NOMO-1 treated with DMSO at 0.1 percent for 48 hours (cell line): ENCODE measurements around the gene FREM2.

Experiments
- DNase-seq: peaks from one replicate; lab custom pipeline; 2025; ENCODE audit not compliant: unreplicated experiment; lab: John Stamatoyannopoulos, UW

Gene FREM2

GRCh38 chr13:38755793-38756192 is 68.9 kb downstream of the FREM2 start:
- DNase-seq: no peak

GRCh38 chr13:38758277-38758676 is 71.4 kb downstream of the FREM2 start:
- no peak for DNase-seq

DNA sequence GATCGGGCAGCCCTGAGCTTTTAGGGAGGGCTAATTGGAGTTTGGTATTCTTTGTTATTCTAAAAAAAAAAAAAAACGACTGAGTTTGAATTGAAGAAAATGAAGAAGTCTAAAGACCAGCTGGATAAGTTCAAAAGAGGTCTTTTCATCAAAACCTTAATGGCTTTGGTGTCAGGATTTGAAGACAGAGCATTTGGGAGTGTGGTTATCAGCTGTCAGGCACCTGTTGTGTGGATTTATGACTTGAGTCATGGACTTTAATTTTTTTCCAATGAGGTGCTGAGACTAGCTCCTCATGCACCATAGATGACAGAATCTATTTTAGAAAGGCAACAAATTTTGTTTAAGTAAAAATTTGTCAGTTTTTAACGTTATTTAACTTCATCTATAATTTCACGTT is 72.5 kb downstream of the FREM2 start:
- DNase-seq: no peak

GRCh38 chr13:38763446-38764381 is 76.8 kb downstream of the FREM2 start:
- DNase-seq: no peak

GRCh38 chr13:38766799-38767198 is 79.9 kb downstream of the FREM2 start:
- DNase-seq: no peak

DNA sequence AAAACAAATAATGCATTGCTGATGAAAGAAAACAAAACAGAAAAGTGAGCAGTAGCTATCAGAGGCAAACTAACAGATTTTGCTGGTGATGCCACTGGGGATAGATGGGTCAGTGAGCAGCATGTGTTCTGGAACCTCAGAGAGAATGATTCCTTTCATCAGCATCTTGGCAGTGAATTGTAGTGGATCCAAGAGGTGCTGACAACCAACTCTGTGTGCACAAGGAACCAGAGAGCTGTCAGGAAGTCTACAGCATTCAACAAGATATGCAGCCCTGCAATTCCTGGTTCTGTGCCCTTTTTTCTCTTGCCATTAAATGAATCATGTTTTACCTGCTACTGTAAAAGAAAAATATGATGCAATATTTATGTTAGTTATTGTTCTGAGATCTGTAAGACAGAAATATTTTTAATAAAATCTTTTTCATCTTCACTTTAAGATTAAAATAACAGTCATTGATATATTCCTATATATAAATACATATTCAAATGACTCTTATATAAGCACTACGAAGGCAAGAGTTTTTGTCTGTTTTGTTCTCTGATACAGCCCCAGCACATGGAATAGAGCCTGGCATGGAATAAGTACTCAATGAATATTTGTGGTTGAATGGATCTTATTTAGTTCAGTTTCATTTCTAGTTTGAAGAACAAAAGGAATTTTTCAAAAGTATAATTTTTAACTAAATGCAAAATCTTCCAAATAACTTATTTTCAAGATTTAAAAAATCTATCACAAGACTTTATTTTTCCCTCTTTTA is 80.8 kb downstream of the FREM2 start:
- DNase-seq: no peak

DNA sequence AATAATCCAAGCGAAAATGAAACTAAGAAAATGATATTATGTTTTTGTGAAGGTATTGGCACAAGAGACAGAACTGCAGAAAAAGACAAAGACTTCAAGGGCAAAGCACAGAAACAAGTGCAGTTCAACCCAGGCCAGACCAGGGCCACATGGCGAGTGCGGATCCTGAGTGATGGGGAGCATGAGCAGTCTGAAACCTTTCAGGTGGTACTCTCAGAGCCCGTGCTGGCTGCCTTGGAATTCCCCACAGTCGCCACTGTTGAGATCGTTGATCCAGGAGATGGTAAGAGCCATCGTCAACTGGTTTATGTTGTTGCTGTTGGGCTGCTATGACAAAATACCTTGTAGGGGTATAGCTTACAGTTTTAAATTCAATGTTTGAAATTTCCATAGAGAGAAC is 82.6 kb downstream of the FREM2 start:
- DNase-seq: no peak

DNA sequence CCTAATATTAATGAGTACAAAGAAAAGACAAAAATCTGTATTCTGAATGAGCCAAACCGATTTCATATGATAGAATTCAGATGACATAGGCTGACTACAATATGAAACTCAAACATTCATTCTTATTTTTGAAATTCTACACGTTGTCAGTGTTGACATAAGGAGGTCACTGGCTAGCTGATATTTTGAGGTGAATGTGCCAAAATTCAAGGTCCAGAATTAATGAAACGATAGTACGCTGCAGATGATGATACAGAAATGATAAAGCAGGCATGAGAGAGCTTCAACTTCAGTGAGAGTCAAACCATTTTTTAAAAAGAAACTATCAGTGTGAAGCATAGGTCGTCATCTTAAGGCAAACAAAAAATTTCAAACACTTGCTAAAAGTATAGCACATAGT is 88.2 kb downstream of the FREM2 start:
- DNase-seq: no peak

DNA sequence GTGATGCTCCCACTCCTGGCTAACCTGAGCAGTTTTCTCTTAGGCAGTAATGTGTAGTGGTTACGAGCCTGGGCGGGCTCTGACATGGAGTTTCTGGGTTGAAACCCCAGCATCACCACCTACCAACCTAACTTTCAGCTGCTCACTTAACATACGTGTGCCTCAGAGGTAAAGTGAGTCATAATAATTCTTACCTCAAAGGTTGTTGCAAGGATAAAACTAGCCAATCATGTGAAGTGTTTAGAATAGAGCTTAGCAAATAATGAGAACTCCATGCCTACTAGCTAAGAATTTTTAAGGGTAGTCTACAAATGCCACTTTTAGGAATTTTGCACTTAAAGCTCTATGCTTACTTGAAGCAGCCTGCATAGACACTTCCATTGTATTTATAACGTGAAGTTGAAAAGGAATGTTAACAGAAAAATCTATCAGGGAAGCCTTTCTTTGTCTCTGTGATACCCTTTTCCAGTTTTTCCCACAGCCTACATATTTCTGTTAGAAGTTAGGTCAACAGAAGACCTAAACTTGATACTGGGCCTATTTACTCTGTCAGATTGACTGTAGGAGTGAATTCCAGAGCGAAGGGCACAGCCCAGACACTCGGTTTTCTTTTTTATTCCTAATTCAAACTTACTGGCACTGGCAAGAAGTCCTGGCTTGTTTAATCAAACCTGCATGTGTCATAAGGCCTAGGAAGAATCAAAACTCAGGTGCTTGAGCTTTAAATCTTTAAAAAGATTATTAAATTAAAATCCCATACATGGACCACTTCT is 90.7 kb downstream of the FREM2 start:
- DNase-seq: no peak

DNA sequence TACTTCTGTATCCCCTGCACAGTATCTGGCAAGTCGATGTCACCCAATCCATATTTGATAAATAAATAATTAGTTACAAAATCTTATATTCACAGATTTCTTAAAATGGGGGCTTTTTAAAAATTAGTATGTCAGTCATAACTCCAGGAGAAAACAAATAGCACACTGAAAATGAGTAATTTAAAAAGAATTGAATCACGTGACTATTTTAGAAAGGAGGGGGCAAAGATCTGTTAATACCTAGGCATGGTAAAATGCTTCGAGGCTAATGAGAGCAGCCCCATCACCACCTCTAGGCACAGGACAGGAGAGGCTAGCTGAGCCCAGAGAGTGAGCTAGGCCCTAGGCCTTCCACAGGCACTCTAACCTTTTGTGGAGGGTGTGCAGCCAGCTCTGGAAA is 94.7 kb downstream of the FREM2 start:
- DNase-seq: no peak

GRCh38 chr13:38784036-38784880 is 97.4 kb downstream of the FREM2 start:
- no peak for DNase-seq

- DNase-seq: no peak
Measured at GRCh38 chr13:38785042-38785441, 98.2 kb downstream of the FREM2 start.

DNA sequence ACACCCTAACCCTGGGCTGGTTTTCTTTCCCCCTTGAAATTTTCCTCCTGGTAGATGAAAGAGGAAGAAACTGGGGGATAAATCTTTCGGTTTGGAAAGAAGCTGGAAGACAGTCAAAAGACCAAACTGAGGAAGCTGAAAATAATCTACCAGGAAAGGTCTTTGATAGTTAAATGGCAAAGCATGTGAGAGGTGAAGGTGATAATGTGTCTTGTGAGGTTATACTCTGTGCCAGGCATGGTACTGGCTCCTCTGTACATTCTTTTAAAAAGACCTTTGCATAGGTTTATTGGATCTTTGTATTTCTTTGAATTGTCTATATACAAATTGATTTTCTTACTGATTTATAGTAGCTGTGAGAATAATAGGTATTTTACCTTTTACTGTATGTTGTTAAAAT is 98.6 kb downstream of the FREM2 start:
- no peak for DNase-seq

DNA sequence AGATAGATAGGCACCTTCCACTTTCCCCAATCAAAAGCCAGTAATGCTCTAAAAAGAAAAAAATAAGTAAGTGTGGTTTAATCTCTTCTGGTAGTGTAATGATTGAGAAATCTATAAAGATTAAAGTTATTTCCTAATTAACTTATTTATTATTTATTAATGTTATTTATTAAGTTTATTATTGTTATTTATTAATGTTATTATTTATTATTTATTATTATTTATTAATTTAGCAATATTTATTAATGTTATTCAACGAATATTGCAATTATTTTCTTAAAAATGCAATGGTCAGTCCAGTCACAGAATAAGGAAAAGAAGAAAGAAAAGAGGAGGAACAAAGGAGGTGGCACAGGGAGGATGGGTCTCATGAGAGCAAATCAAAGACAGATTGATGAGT is 100.7 kb downstream of the FREM2 start:
- DNase-seq: no peak

DNA sequence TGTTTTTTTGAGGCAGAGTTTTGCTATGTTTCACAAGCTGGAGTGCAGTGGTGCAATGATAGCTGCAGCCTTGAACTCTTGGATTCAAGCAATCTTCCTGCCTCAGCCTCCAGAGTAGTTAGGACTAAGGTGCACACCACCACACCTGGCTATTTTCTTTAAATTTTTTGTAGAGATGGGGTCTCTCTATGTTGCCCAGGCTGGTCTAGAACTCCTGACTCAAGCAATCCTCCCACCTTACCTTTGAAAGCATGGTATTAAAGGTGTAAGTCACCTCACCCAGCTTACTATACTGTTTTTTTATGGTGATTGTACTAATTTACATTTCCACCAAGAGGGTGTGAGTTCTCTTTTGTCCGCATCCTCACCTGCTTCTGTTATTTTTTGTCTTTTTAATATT is 110.0 kb downstream of the FREM2 start:
- DNase-seq: no peak

- no peak for DNase-seq
Measured at GRCh38 chr13:38803531-38803930, 116.7 kb downstream of the FREM2 start.

DNA sequence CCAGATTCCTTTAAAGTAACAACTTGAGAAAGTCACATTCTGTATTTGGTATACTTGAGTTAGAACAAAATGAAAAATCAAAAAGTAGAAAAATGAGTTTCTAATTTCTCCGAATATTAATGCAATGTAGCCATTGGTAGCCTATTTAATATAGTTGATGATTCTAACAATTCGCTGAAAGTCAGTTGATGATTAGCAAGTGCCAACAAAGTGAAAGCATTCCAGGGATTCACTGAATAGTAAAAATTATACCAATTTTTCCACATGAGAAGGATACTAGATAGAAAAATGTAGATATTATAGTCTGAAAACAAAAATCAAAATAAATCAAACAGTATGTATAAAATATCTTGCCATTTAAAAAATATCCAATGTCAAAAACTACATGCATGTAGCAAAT is 117.2 kb downstream of the FREM2 start:
- DNase-seq: no peak

GRCh38 chr13:38804536-38804935 is 117.7 kb downstream of the FREM2 start:
- no peak for DNase-seq

DNA sequence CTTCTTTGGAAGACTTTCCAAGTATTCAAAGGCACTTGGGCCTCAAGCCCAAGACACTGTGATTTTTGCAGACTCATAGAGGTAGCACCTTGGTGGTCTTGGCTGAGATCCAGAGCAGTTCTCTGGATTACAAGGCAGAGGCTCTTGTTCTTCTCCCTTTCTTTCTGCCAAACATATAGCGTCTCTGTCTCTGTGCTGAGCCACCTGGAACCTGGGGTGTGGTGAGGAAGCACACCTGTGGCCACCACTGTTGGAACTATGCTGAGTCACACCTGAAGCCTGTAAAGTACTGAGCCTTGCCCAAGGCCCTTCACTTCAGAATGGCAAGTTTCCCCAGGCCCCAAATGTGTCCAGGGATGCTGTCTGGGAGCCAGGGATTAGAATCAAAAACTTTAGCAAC is 127.5 kb downstream of the FREM2 start:
- DNase-seq: no peak

- DNase-seq: no peak
Measured at GRCh38 chr13:38819053-38819452, 132.2 kb downstream of the FREM2 start.

GRCh38 chr13:38819596-38819995 is 132.7 kb downstream of the FREM2 start:
- no peak for DNase-seq
